CD4-positive, alpha-beta T cell (primary cell): Measurements from ENCODE around the gene CDIP1. TPM values are rescaled to one million over a fixed set of nuclear protein-coding genes. Genes with fewer than 3 reads are reported as not detected.

ENCODE experiments used
- ATAC-seq: fragments of 200-7000 bp; cut with Tn5 transposase; one replicate; pipeline ENCODE4 v1.10.0; 2022; ENCODE audit warnings: mild to moderate bottlenecking; ENCODE audit not compliant: poor library complexity
- CTCF ChIA-PET: fragments of 350-600 bp; sonication (Branson Sonifier 250); formaldehyde crosslinking; loops from one replicate; lab custom pipeline; 2021; ENCODE audit warnings: antibody characterized with exemption, inconsistent platforms; lab: Charles Lee
- POLR2A ChIA-PET: fragments of 350-600 bp; sonication (Branson Sonifier 250); formaldehyde crosslinking; loops from one replicate; lab custom pipeline; 2021; ENCODE audit warnings: antibody characterized with exemption, inconsistent platforms; lab: Charles Lee
- DNase-seq, 14 experiments: peaks; one replicate each; pipeline ENCODE4 v3.0.0-alpha.2; 2013 to 2020; ENCODE audit warnings: mixed read lengths in 2 of 14
- H3K27ac ChIP-seq, 2 donors: one replicate each; pipeline versions ENCODE4 v1.5.1 to v1.7.0; 2013; ENCODE audit warnings: low read length in 2 of 2, low read depth in 1 of 2, mild to moderate bottlenecking in 1 of 2
- H3K27me3 ChIP-seq, 2 experiments: 1 replicate in 1 of 2; 2 replicates in 1 of 2; pipeline versions ENCODE4 v1.6.1 to v1.7.0; 2013; ENCODE audit warnings: low read length in 2 of 2, control low read depth in 1 of 2, mild to moderate bottlenecking in 1 of 2, moderate library complexity in 1 of 2; ENCODE audit not compliant: insufficient read depth in 2 of 2, control insufficient read depth in 1 of 2
- H3K36me3 ChIP-seq: one replicate; pipeline ENCODE4 v1.6.1; 2013; ENCODE audit warnings: low read length, control low read depth; ENCODE audit not compliant: insufficient read depth
- H3K4me1 ChIP-seq: one replicate; pipeline ENCODE4 v1.6.1; 2013; ENCODE audit warnings: low read length, control low read depth; ENCODE audit not compliant: insufficient read depth
- H3K4me3 ChIP-seq: one replicate; pipeline ENCODE4 v1.5.1; 2013; ENCODE audit warnings: mild to moderate bottlenecking, low read length, moderate library complexity
- H3K9me3 ChIP-seq, 2 experiments: 1 replicate in 1 of 2; 2 replicates in 1 of 2; pipeline versions ENCODE4 v1.6.1 to v1.7.0; 2013; ENCODE audit warnings: low read length in 2 of 2, mild to moderate bottlenecking in 2 of 2, control low read depth in 1 of 2, moderate library complexity in 1 of 2; ENCODE audit not compliant: control insufficient read depth in 1 of 2, insufficient read depth in 1 of 2
- H3K27ac Mint-ChIP-seq: one replicate; pipeline ENCODE4 v1.8.0; 2020; ENCODE audit warnings: mixed read lengths
- H3K27me3 Mint-ChIP-seq: one replicate; pipeline ENCODE4 v1.8.0; 2021; ENCODE audit warnings: mixed read lengths
- H3K36me3 Mint-ChIP-seq: one replicate; pipeline ENCODE4 v1.8.0; 2021; ENCODE audit warnings: low read depth, mixed read lengths
- H3K4me1 Mint-ChIP-seq: one replicate; pipeline ENCODE4 v1.8.0; 2021; ENCODE audit warnings: low read depth, mixed read lengths
- H3K4me3 Mint-ChIP-seq: one replicate; pipeline ENCODE4 v1.8.0; 2020; ENCODE audit warnings: mild to moderate bottlenecking, mixed read lengths
- H3K9me3 Mint-ChIP-seq: one replicate; pipeline ENCODE4 v1.8.0; 2020; ENCODE audit warnings: mixed read lengths
- CTCF ChIP-seq: fragments of 200-600 bp; IDR thresholded peaks from one replicate; pipeline ENCODE4 v1.8.0; 2022; ENCODE audit warnings: antibody characterized with exemption, mild to moderate bottlenecking
- intact Hi-C, 2 experiments: fragments of 100-400 bp; cut with DNase I in 1 of 2; cut with micrococcal nuclease in 1 of 2; formaldehyde crosslinking; loops; one replicate each; pipeline versions ENCODE4 v1.15.1 to v1.9.0; 2023 to 2025; cut with DNase I, micrococcal nuclease
- total RNA-seq, 174 experiments: library from RNA in 2 of 174; stranded (reverse) in 2 of 174; gene quantifications; one replicate each; pipeline ENCODE4 v1.2.3 and lab custom pipeline; 2021 to 2026

CDIP1 gene
- total RNA-seq, 2 experiments from 2014 or later = 19.5 to 22.4 TPM

- intact Hi-C loops = no loop called here
- ATAC-seq (no peak), DNase-seq (no peak)
- Mint-ChIP-seq H3K9me3 (no peaks in the 10 kb centered on the region), H3K27ac (no peak overlapping the region), H3K36me3 (peaks cover 5% of the 10 kb centered on the region), H3K4me1 (peaks cover 24% of the 10 kb centered on the region), H3K4me3 (no peak overlapping the region), H3K27me3 (no peaks in the 10 kb centered on the region)
- no peak overlapping the region for H3K27ac ChIP-seq
- no peak overlapping the region for H3K4me3 ChIP-seq
- ChIA-PET CTCF (no interaction called here), POLR2A (interaction anchor here (0.9 kb wide), 1 partner anchor 13 kb away, joined by 3 read pairs; no protein-coding TSS in a partner anchor)
- peaks cover 26% of the 10 kb centered on the region for H3K4me1 ChIP-seq
- no peak for TF ChIP-seq CTCF
- H3K36me3 ChIP-seq = peaks cover 25% of the 10 kb centered on the region
- no peaks in the 10 kb centered on the region for H3K9me3 ChIP-seq
- H3K27me3 ChIP-seq = no peaks in the 10 kb centered on the region
These were observed 17.7 kb downstream of the CDIP1 start for GRCh38 chr16:4520913-4521312.

- ChIA-PET CTCF (interaction anchor here (0.5 kb wide), 1 partner anchor 35 kb away, joined by 4 read pairs; no protein-coding TSS in a partner anchor), POLR2A (no interaction called here)
- ATAC-seq = no peak
- H3K36me3 ChIP-seq = peaks cover 21% of the 10 kb centered on the region
- peaks cover 36% of the 10 kb centered on the region for H3K4me1 ChIP-seq
- Mint-ChIP-seq H3K4me1 (peaks cover 35% of the 10 kb centered on the region), H3K36me3 (peaks cover 13% of the 10 kb centered on the region), H3K9me3 (no peaks in the 10 kb centered on the region), H3K27ac (peak overlapping the region; percentile 57), H3K4me3 (no peak overlapping the region), H3K27me3 (no peaks in the 10 kb centered on the region)
- TF ChIP-seq CTCF = no peak
- intact Hi-C loops = no loop called here
- no peak overlapping the region for H3K4me3 ChIP-seq
- H3K27ac ChIP-seq = no peak overlapping the region
- H3K9me3 ChIP-seq = no peaks in the 10 kb centered on the region
- H3K27me3 ChIP-seq = no peaks in the 10 kb centered on the region
- no peak for DNase-seq
These were observed 19.1 kb downstream of the CDIP1 start for GRCh38 chr16:4519274-4520058.

- H3K9me3 ChIP-seq = no peaks in the 10 kb centered on the region
- peak in 2 of 14 experiments; percentile 29 to 37 for DNase-seq
- no peaks in the 10 kb centered on the region for H3K9me3 Mint-ChIP-seq
- ATAC-seq = peak; percentile 16
- peak; percentile 52 for TF ChIP-seq CTCF
- intact Hi-C loops = no loop called here
- H3K4me1 ChIP-seq = peaks cover 50% of the 10 kb centered on the region
- peaks cover 18% of the 10 kb centered on the region for H3K36me3 Mint-ChIP-seq
- H3K4me1 Mint-ChIP-seq = peaks cover 45% of the 10 kb centered on the region
- no peaks in the 10 kb centered on the region for H3K27me3 ChIP-seq
- no peaks in the 10 kb centered on the region for H3K27me3 Mint-ChIP-seq
- H3K4me3 ChIP-seq = no peak overlapping the region
- POLR2A ChIA-PET = no interaction called here
- H3K27ac ChIP-seq = no peak overlapping the region
- H3K36me3 ChIP-seq = peaks cover 29% of the 10 kb centered on the region
- peak overlapping the region; percentile 80 for H3K27ac Mint-ChIP-seq
- no peak overlapping the region for H3K4me3 Mint-ChIP-seq
- CTCF ChIA-PET = interaction anchor here (1.8 kb wide), 1 partner anchor 31 kb away, joined by 6 read pairs; no protein-coding TSS in a partner anchor
These were observed 20.5 kb downstream of the CDIP1 start for GRCh38 chr16:4517812-4518680.
